IMR-90 (cell line): Measurements from ENCODE around the gene RNF181. TPM values are rescaled to one million over a fixed set of nuclear protein-coding genes. Genes with fewer than 3 reads are reported as not detected.

Experiments used
- ATAC-seq: fragments of 200-7000 bp; cut with Tn5 transposase; 2 replicates; pipeline ENCODE4 v1.9.1; 2020; ENCODE audit warnings: low read depth, mild to moderate bottlenecking, moderate library complexity
- BruUV-seq: library from RNA; stranded (reverse); fragments of 400-500 nt; replicated peaks from 2 replicates; lab custom pipeline; 2021; lab: Mats Ljungman, UMichigan
- CTCF ChIA-PET: fragments of 300-600 bp; formaldehyde crosslinking; extraction: SDS; loops from one replicate; lab custom pipeline; 2021; ENCODE audit warnings: antibody characterized with exemption; lab: Yijun Ruan, JAX
- POLR2A ChIA-PET: fragments of 300-600 bp; sonication (Branson Sonifier 250); formaldehyde crosslinking; loops from one replicate; lab custom pipeline; 2022; ENCODE audit warnings: antibody characterized with exemption; ENCODE audit not compliant: unreplicated experiment; lab: Charles Lee
- DNase-seq: peaks from one replicate; pipeline ENCODE4 v3.0.0; 2013
- H2AFZ ChIP-seq: replicated peaks from 2 replicates; pipeline ENCODE3; 2013; ENCODE audit warnings: low read length, mild to moderate bottlenecking; ENCODE audit not compliant: poor library complexity
- H2AK5ac ChIP-seq: 2 replicates; pipeline ENCODE4 v1.6.1; 2013; ENCODE audit warnings: low read depth, low read length, inconsistent platforms
- H2AK9ac ChIP-seq: replicated peaks from 2 replicates; pipeline ENCODE3; 2013; ENCODE audit warnings: mild to moderate bottlenecking, low read depth, low read length, moderate library complexity; ENCODE audit not compliant: poor library complexity
- H2BK120ac ChIP-seq: 2 replicates; pipeline ENCODE4 v1.6.1; 2013; ENCODE audit warnings: low read depth, low read length, inconsistent platforms
- H2BK15ac ChIP-seq: 3 replicates; pipeline ENCODE4 v1.6.1; 2013; ENCODE audit warnings: low read depth, low read length, inconsistent platforms
- H2BK20ac ChIP-seq: 2 replicates; pipeline ENCODE4 v1.6.1; 2013; ENCODE audit warnings: low read depth, mild to moderate bottlenecking, inconsistent platforms, low read length, moderate library complexity
- H2BK5ac ChIP-seq: 2 replicates; pipeline ENCODE4 v1.6.1; 2013; ENCODE audit warnings: mild to moderate bottlenecking, low read depth, low read length, inconsistent platforms; ENCODE audit not compliant: poor library complexity, severe bottlenecking
- H3K14ac ChIP-seq: replicated peaks from 2 replicates; pipeline ENCODE4 v1.6.1; 2013; ENCODE audit warnings: low read depth, low read length, inconsistent platforms
- H3K18ac ChIP-seq: 2 replicates; pipeline ENCODE4 v1.6.1; 2013; ENCODE audit warnings: low read depth, low read length, control low read depth
- H3K23ac ChIP-seq: 2 replicates; pipeline ENCODE4 v1.6.1; 2013; ENCODE audit warnings: low read depth, low read length, inconsistent platforms
- H3K27ac ChIP-seq: 2 replicates; pipeline ENCODE4 v1.5.1; 2013; ENCODE audit warnings: mild to moderate bottlenecking, control low read depth, low read length; ENCODE audit not compliant: insufficient read depth
- H3K27me3 ChIP-seq: 2 replicates; pipeline ENCODE4 v1.6.1; 2013; ENCODE audit warnings: low read length; ENCODE audit not compliant: control insufficient read depth, insufficient read depth
- H3K36me3 ChIP-seq: 2 replicates; pipeline ENCODE4 v1.6.1; 2013; ENCODE audit warnings: low read length, mixed read lengths; ENCODE audit not compliant: control insufficient read depth, insufficient read depth
- H3K4ac ChIP-seq: 2 replicates; pipeline ENCODE4 v1.6.1; 2013; ENCODE audit warnings: low read depth, low read length, inconsistent platforms
- H3K4me1 ChIP-seq: 2 replicates; pipeline ENCODE4 v1.6.1; 2013; ENCODE audit warnings: low read length, mixed read lengths; ENCODE audit not compliant: control insufficient read depth, insufficient read depth
- H3K4me2 ChIP-seq: 2 replicates; pipeline ENCODE4 v1.6.1; 2013; ENCODE audit warnings: low read depth, mild to moderate bottlenecking, control low read depth, low read length, moderate library complexity
- H3K4me3 ChIP-seq: 2 replicates; pipeline ENCODE4 v1.5.1; 2013; ENCODE audit warnings: low read depth, mild to moderate bottlenecking, control low read depth, low read length, moderate library complexity; ENCODE audit not compliant: insufficient read depth
- H3K56ac ChIP-seq: 2 replicates; pipeline ENCODE4 v1.6.1; 2013; ENCODE audit warnings: low read length, inconsistent platforms; ENCODE audit not compliant: insufficient read depth; ENCODE audit errors: extremely low read depth
- H3K79me1 ChIP-seq, 2 experiments: 2 replicates each; pipeline ENCODE4 v1.6.1; 2013; ENCODE audit warnings: low read length in 2 of 2, inconsistent platforms in 1 of 2, low read depth in 1 of 2
- H3K9ac ChIP-seq: 2 replicates; pipeline ENCODE4 v1.6.1; 2013; ENCODE audit warnings: low read depth, low read length, control low read depth
- H3K9me1 ChIP-seq: 2 replicates; pipeline ENCODE4 v1.6.1; 2013; ENCODE audit warnings: low read length, inconsistent platforms; ENCODE audit not compliant: insufficient read depth
- H3K9me3 ChIP-seq: 2 replicates; pipeline ENCODE4 v1.6.1; 2013; ENCODE audit warnings: low read length; ENCODE audit not compliant: control insufficient read depth, insufficient read depth
- H4K20me1 ChIP-seq: 2 replicates; pipeline ENCODE4 v1.6.1; 2013; ENCODE audit warnings: low read length, inconsistent platforms; ENCODE audit not compliant: insufficient read depth
- H4K5ac ChIP-seq: 2 replicates; pipeline ENCODE4 v1.6.1; 2013; ENCODE audit warnings: mild to moderate bottlenecking, low read depth, low read length, control low read depth
- H4K8ac ChIP-seq, 2 experiments: 2 replicates each; pipeline ENCODE4 v1.6.1; 2013; ENCODE audit warnings: low read depth in 2 of 2, low read length in 2 of 2, control low read depth in 1 of 2, inconsistent platforms in 1 of 2
- H4K91ac ChIP-seq: 2 replicates; pipeline ENCODE4 v1.6.1; 2013; ENCODE audit warnings: low read depth, low read length, inconsistent platforms; ENCODE audit not compliant: insufficient read depth
- BHLHE40 ChIP-seq: fragments of 150-350 bp; IDR thresholded peaks from 2 replicates; pipeline ENCODE4 v1.6.1; 2016; ENCODE audit warnings: mild to moderate bottlenecking, low read depth, low read length
- MAZ ChIP-seq: IDR thresholded peaks from 2 replicates; pipeline ENCODE4 v1.6.1; 2012; ENCODE audit warnings: low read depth, mild to moderate bottlenecking, low read length, improper control_type of control experiment, moderate library complexity, borderline replicate concordance
- MXI1 ChIP-seq: IDR thresholded peaks from 2 replicates; pipeline ENCODE4 v1.6.1; 2012; ENCODE audit warnings: low read depth, mild to moderate bottlenecking, low read length, moderate library complexity, borderline replicate concordance
- NFE2L2 ChIP-seq: fragments of 150-350 bp; IDR thresholded peaks from 2 replicates; pipeline ENCODE4 v1.6.1; 2016; ENCODE audit warnings: low read depth, mild to moderate bottlenecking, low read length
- POLR2A ChIP-seq: IDR thresholded peaks from 2 replicates; pipeline ENCODE4 v1.6.1; 2012; ENCODE audit warnings: mild to moderate bottlenecking, low read depth, low read length
- RCOR1 ChIP-seq: IDR thresholded peaks from 2 replicates; pipeline ENCODE4 v1.6.1; 2012; ENCODE audit warnings: mild to moderate bottlenecking, low read length, improper control_type of control experiment; ENCODE audit not compliant: insufficient replicate concordance
- SMC3 ChIP-seq: fragments of 150-350 bp; IDR thresholded peaks from 2 replicates; pipeline ENCODE4 v1.6.1; 2016; ENCODE audit warnings: low read depth, mild to moderate bottlenecking, antibody characterized with exemption, low read length, moderate library complexity
- whole genome bisulfite sequencing, 2 experiments: methylation state at CpG; one replicate each; pipeline versions ENCODE4 v1.1.5 to v1.1.7; 2013; ENCODE audit warnings: missing lambda C conversion rate in 2 of 2; ENCODE audit not compliant: insufficient read length in 1 of 2; ENCODE audit errors: extremely low coverage in 2 of 2; 5-methylcytosine and 5-hydroxymethylcytosine counted together
- dilution Hi-C: fragments of 300-500 bp; cut with HindIII; formaldehyde crosslinking; loops from one replicate; pipeline ENCODE4 v1.14.3; 2018; ENCODE audit warnings: low sequenced_read_pairs; ENCODE audit not compliant: unreplicated experiment
- in situ Hi-C: fragments of 300-500 bp; cut with MboI; formaldehyde crosslinking; loops from 3 replicates; pipeline ENCODE4 v1.14.3; 2019; ENCODE audit warnings: low sequenced_read_pairs, inconsistent platforms, mixed read lengths
- intact Hi-C: fragments of 100-400 bp; cut with micrococcal nuclease; formaldehyde crosslinking; loops from 2 replicates; pipeline ENCODE4 v1.10.0; 2022
- polyA plus RNA-seq, 3 experiments: library from polyadenylated mRNA; depleted of rRNA; stranded (reverse); fragments of >200 nt; gene quantifications; 2 replicates each; pipeline ENCODE4 v1.2.3, GENCODE V29; 2012; ENCODE audit warnings: low replicate concordance in 1 of 3
- total RNA-seq: library from RNA; depleted of rRNA; stranded (reverse); fragments of >200 nt; gene quantifications from 2 replicates; pipeline ENCODE4 v1.2.3, GENCODE V29; 2012
- TF ChIP-seq, protein P1 (sequence below): fragments of 150-350 bp; IDR thresholded peaks from 2 replicates; pipeline ENCODE4 v1.6.1; 2017; ENCODE audit warnings: mild to moderate bottlenecking, antibody characterized with exemption, low read length, low read depth
- TF ChIP-seq, protein P2 (sequence below): conservative IDR thresholded peaks from 2 replicates; pipeline ENCODE4 v1.5.1; 2012; ENCODE audit warnings: mild to moderate bottlenecking, low read depth, low read length, improper control_type of control experiment

Gene RNF181
- total and polyA plus RNA-seq, 2 of the 4 experiments (the other 2 are of a cell fraction), result 438 to 498 TPM

DNA sequence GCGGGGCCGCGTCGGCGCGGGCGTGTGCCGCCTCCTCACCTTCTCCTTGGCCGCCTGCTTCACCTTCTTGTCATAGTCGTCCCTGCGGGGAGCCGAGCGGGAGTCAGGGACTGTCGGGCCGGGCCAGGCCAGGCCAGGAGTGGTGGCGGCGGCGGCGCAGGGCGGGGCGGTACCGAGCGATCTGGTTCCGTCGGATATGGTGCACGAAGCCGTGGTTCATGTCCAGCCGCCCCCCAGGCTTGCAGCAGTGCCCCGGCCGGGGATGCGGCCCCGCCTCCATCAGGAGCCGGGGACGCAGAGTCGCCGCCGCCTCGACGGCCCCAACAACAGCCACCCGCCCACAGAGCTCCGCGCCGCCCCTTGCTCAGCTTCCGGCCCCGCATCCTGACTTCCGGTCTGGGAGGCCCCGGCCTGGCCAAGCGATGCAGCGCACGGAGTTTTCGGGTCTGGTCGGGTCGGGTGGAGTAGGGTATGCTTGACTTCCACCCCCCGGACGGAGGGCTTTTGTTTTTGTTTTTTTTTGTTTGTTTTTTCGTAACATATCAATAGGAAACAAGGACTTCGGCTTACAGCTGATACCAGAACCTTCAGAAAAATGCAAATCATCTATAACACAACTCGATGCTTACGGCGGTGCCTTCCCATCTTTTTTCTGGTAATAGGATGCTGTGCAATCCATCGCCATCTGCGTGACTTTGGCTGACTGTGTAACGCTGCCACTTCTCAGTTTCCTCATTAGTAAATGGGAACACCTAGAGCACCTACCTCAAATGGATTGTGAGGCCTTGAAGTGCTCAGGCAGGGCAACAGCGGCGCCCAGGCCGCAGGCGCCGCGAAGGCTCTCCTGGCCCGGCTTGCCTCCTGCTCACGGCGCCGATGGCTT lies 16.4 kb downstream of the RNF181 start, which contains the start of gene C2orf68:
TSS of gene C2orf68 (minus strand) at position 362 of the 883 bp plus-strand sequence. CDS start at position 280, 82 bp downstream.
- 0 out of 2 replicates have a peak, but pooled peaks cover 5% of the 10 kb centered on the region for H4K20me1 ChIP-seq
- peak within 1 kb of the TSS; percentile 61 for H3K23ac ChIP-seq
- peak within 1 kb of the TSS; percentile 89 for H3K9ac ChIP-seq
- WGBS, 2 experiments, result 6% methylated on average over 23 of the region's 73 CpGs; no CpG with 5 or more reads in 1 of the 2 experiments
- H4K8ac ChIP-seq, result peak within 1 kb of the TSS; percentile 80 to 100
- H3K79me1 ChIP-seq, result peaks cover 28 to 52% of the 10 kb centered on the region in 2 experiments
- peak within 1 kb of the TSS; percentile 100 for H4K5ac ChIP-seq
- H2BK5ac ChIP-seq, result peak within 1 kb of the TSS; percentile 59
- ChIA-PET CTCF (interaction anchor here (0.6 to 0.7 kb wide), 2 partner anchors 37 to 114 kb away, joined by 3 to 4 read pairs; no protein-coding TSS in a partner anchor), POLR2A (interaction anchor here (0.7 to 1.0 kb wide), 4 partner anchors 11 to 284 kb away, joined by 3 to 6 read pairs (median 4); partner anchors contain the start of genes TGOLN2 and VAMP8)
- H2BK15ac ChIP-seq, result peak within 1 kb of the TSS; percentile 1; the same call in 1 of the 3 replicates
- TF ChIP-seq SMC3, result no peak
- TF ChIP-seq POLR2A, result peak; percentile 84
- TF ChIP-seq, protein P1, sequence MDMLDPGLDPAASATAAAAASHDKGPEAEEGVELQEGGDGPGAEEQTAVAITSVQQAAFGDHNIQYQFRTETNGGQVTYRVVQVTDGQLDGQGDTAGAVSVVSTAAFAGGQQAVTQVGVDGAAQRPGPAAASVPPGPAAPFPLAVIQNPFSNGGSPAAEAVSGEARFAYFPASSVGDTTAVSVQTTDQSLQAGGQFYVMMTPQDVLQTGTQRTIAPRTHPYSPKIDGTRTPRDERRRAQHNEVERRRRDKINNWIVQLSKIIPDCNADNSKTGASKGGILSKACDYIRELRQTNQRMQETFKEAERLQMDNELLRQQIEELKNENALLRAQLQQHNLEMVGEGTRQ, result 0 out of 2 replicates have a peak, but pooled peaks have one; percentile 5
- no peak for TF ChIP-seq NFE2L2
- TF ChIP-seq RCOR1, result no peak
- TF ChIP-seq, protein P2, sequence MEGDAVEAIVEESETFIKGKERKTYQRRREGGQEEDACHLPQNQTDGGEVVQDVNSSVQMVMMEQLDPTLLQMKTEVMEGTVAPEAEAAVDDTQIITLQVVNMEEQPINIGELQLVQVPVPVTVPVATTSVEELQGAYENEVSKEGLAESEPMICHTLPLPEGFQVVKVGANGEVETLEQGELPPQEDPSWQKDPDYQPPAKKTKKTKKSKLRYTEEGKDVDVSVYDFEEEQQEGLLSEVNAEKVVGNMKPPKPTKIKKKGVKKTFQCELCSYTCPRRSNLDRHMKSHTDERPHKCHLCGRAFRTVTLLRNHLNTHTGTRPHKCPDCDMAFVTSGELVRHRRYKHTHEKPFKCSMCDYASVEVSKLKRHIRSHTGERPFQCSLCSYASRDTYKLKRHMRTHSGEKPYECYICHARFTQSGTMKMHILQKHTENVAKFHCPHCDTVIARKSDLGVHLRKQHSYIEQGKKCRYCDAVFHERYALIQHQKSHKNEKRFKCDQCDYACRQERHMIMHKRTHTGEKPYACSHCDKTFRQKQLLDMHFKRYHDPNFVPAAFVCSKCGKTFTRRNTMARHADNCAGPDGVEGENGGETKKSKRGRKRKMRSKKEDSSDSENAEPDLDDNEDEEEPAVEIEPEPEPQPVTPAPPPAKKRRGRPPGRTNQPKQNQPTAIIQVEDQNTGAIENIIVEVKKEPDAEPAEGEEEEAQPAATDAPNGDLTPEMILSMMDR, result no peak
- no peak for TF ChIP-seq BHLHE40
- peak; percentile 70; the same call in 1 of the 2 replicates for TF ChIP-seq MAZ
- 0 out of 2 replicates have a peak, but pooled peaks have one; percentile 22 for TF ChIP-seq MXI1
- peak within 1 kb of the TSS; percentile 67 for H3K27ac ChIP-seq
- H3K14ac ChIP-seq, result peak within 1 kb of the TSS; percentile 81
- H3K9me1 ChIP-seq, result peaks cover 11% of the 10 kb centered on the region
- TSS peak; percentile 50 for BruUV-seq
- H3K27me3 ChIP-seq, result no peaks in the 10 kb centered on the region
- ATAC-seq (peak; percentile 80), DNase-seq (peak; percentile 79)
- dilution Hi-C loops, result no loop called here
- H2AK5ac ChIP-seq, result peak within 1 kb of the TSS; percentile 88
- no peak within 1 kb of the TSS for H2BK20ac ChIP-seq
- H2AK9ac ChIP-seq, result peak within 1 kb of the TSS; percentile 78
- H2BK120ac ChIP-seq, result 0 out of 2 replicates have a peak within 1 kb of the TSS, but pooled peaks have one; percentile 17
- H3K36me3 ChIP-seq, result peaks cover 21% of the 10 kb centered on the region
- H3K9me3 ChIP-seq, result no peaks in the 10 kb centered on the region
- peak within 1 kb of the TSS; percentile 83 for H3K4me3 ChIP-seq
- H3K4ac ChIP-seq, result peak within 1 kb of the TSS; percentile 83
- H3K4me2 ChIP-seq, result peak within 1 kb of the TSS; percentile 97
- H3K18ac ChIP-seq, result peak within 1 kb of the TSS; percentile 72
- H4K91ac ChIP-seq, result peak within 1 kb of the TSS; percentile 71
- no peaks in the 10 kb centered on the region for H3K4me1 ChIP-seq
- in situ Hi-C loops, result no loop called here
- H2AFZ ChIP-seq, result peak within 1 kb of the TSS; percentile 96
- H3K56ac ChIP-seq, result peak within 1 kb of the TSS; percentile 77
- intact Hi-C loops, result no loop called here
